DMS153 treated with DMSO at 0.1 percent for 48 hours (cell line): ENCODE measurements around the gene OXGR1.

Experiments used
- DNase-seq: peaks from one replicate; lab custom pipeline; 2025; ENCODE audit not compliant: unreplicated experiment; lab: John Stamatoyannopoulos, UW

The OXGR1 gene

DNA sequence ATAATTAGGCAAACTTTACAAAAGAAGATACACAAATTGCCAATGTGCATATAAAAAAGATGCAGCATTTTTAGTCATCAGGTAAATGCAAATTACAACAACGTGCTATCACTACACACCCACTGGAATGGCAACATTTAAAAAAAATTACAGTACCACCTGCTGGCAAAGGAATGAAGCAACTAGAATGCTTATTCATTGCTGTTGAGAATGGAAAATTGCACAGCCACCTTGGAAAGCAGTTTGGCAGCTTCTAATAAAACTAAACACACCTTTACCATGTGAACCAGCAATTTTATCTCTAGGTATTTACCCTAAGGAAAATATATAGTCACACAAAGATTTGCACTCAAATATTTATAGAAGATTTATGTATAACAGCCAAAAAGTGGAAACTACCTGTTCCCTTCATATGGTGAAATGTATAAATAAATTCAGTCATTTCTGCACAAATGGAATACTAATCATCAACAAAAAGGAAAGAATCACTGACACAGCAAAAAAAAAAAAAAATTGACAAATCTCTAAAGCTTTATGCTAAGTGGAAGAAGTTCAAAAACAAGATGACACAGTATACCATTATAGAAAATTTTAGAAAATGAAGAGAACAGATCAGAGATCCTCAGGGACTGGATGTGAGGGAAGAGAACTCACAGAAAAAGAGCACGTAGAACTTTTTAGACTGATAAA lies 30.3 kb downstream of the OXGR1 start:
- no peak for DNase-seq

GRCh38 chr13:96960379-96960778 lies 33.9 kb downstream of the OXGR1 start:
- DNase-seq, result no peak

GRCh38 chr13:96958286-96958891 lies 35.9 kb downstream of the OXGR1 start:
- DNase-seq, result peak; percentile 72

GRCh38 chr13:96952595-96952994 lies 41.7 kb downstream of the OXGR1 start:
- DNase-seq, result no peak

DNA sequence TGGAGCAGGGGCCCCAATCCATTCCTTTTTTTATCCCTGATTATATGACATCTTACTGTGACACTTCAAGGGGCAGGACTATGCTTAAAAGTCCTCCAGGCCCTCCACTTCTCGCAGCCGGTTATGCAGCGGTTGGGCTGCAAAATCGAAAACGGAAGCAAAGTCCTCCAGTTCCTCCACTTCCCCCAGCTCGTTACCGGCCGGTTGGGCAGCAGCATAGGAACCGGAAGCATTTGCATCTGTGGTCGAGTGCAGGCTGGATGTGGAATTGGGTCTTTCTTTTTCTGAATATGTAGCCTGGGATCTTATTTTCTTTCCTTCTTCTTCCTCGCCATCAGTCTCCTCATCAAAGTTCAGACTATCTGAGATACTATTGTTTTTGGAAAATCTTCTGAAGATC lies 46.1 kb downstream of the OXGR1 start:
- DNase-seq, result no peak

DNA sequence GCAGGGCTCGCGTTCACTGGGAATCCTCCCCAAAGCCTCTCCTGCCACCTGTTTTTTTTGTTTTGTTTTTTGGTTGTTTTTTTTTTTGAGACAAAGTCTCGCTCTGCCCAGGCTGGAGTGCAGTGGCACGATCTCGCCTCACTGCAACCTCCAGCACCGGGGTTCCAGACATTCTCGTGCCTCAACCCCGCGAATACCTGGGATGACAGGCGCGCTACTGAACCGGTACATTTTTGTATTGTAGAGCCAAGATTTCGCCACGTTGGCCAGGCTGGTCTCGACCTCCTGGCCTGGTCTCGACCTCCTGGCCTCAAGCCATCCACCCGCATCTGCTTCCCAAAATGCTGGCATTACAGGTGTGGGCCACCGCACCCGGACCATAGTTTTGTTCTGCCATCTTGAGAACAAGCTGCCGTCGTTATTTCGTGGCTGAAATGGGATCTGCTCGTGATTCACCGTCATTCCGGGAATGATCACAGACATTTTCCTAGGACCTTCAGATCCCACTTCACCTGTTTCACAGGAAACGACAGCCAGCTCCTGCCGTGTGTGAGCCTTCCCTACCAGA lies 46.8 kb downstream of the OXGR1 start:
- DNase-seq, result no peak

DNA sequence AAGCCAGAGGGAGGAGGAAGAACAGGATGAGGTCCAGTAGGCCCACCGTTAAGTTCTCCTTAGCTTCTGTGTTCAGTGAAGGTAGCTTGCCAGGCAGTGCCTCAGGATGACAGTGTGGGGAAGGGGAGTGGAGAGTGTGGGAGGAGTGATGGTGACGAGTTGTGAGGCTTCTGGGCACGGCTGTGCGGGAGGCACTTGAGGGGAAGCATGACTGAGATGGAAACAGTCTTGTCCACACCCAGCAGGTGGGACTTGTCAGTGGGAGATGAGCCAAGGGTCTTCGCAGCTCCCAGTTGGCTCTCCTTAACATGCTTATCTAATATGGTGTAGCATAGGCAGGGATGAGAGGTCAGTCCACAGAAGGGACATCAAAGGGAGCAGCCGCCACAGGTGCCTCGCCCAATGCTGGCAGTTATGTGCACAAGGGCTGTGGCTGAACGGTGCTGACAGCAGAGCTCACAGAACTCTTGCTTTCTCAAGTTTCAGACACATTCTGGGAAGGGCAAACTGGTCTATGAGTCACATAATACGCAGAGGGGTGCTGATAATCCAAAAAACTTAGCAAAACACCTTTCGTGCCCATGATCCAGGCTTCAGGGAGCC lies 47.5 kb downstream of the OXGR1 start:
- no peak for DNase-seq

- no peak for DNase-seq
Measured at GRCh38 chr13:96940961-96941360, 53.3 kb downstream of the OXGR1 start.

GRCh38 chr13:96935901-96936300 lies 58.4 kb downstream of the OXGR1 start:
- DNase-seq, result no peak
